HG02610 (cell line): ENCODE measurements around the gene BTN3A1.
"Not testable (repeated sequence)": the region's sequence is repeated elsewhere in the genome, so short reads cannot be mapped to it uniquely, and the experiment has no call there.

Source experiments
- ATAC-seq: cut with Tn5 transposase; IDR thresholded peaks from one replicate; pipeline ENCODE4 v1.9.1; 2021; ENCODE audit warnings: mild to moderate bottlenecking, moderate library complexity; ENCODE audit not compliant: unreplicated experiment

The BTN3A1 gene

DNA sequence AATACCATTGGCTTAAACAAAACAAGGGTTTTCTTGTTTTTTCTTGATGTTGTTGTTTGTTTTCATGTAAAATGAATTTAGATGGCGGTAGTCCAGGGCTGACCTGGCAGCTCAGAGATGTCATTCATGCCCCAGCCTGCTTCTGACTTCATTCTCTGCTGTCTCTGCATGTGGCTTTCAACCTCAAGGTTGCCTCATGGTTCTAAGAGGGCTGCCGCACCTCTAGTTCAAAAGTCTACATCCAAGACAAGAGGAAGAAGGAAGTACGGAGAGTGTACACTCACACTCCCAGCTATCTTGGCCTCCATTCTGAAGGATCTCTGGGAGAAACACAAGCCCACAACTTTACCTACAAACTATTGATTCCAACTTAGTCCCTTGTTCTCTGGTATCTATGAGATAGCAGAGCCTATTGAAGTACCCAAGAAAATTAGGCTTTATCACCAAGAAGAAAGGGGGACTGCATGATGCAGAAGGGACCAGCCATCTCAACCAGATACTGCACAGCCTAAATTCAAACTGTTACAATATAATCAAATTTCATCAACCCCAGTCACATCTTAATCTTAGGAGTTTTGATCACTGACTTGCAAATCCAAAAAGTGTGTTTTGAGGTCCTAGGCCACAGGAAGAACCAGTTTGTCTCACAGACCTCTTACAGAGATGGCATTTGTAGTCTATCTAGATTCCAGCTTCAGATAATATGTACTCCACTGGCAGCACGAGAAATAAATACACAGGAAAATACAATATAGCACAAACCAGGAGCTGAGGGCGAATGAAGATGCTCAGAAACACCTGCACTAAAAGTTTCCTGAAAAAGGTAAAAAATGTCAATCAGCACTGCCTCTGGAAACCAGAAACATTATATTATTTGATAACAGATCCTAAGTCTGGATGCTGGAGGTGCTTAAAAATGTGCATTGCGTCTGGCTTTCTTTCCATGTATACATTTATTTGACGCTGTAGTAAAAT is 37.4 kb downstream of the BTN3A1 start:
- no peak for ATAC-seq

DNA sequence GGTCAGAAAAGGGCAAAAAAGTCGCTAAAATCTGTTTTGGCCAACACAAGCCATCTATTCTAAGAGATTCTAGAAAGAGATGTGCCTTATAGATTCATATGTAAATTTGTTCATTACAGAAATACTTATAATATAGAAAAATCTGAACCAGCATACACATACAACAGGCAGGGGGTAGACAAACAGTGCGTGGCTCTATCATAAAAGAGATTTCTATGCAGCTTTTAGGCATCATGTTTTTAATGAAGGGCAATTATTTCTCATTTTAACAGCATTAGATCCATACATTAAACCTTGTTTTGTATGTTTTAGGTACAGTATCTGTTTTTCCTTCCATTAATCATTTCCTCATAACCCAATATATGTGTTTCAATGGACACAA is 38.9 kb downstream of the BTN3A1 start:
- no peak for ATAC-seq

DNA sequence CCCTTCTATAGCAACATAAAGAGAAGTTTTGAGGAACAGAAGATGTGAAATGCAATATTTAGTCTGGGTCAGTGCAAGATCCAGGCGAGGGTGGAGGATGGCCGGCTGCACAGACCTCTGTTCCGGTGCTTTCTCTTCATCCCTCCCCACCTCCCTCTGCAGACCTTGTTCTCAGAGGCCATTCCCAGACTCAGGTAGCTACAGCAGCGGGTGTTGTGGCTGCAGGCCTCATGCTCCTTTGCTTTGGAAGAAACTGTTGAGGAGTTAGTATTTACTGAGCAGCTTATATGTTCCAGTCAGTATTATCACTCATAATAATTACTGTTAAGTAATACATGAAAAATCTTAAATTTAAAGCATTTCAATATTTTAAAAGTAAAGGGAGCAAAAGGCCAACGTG is 39.9 kb downstream of the BTN3A1 start:
- ATAC-seq: no peak

DNA sequence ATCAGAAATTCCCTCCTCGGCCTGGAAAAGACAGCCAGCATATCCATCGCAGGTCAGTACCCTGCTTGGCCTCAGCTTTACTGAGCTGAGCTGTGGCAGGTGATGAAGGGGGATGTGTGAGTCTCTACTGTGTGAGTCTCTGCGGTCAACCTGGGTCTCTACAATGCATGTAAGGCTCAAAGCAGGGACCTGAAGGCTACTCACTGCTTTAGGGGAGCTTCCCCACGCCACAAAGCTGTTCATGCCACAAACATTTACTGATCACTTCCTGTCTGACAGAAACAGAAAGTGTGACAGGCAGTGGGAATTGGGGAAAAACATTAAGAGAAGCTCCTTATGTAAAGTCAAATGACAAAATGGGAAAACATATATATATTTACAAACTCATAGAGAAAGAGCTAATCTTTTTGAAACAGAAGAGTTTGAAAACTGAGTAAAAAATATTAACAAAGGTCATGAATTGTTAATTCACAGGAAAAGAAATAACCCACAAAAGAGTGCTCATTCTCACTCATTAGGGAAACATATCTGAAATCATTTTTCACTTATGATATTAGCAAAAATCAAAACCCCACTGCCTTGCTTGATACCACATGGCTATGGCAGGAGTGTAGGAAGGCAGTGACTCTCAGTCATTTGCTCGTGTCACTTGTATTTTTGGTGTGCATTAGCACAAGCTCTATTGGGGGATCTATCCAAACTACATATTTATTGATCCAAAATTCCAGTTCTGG is 44.0 kb downstream of the BTN3A1 start:
- peak; percentile 93 for ATAC-seq

DNA sequence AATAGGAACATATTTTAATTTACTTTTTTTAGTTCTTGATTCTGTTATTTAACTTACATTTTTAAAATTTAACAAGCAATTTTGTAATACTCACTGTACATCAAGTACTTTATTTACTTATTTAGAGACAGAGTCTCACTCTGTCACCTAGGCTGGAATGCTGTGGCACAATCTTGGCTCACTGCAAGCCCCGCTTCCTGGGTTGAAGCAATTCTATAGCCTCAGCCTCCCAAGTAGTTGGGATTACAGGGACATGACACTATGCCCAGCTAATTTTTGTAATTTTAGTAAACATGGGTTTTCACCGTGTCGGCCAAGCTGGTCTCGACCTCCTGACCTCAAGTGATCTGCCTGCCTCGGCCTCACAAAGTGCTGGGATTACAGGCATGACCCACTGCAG is 45.2 kb downstream of the BTN3A1 start:
- no peak for ATAC-seq

DNA sequence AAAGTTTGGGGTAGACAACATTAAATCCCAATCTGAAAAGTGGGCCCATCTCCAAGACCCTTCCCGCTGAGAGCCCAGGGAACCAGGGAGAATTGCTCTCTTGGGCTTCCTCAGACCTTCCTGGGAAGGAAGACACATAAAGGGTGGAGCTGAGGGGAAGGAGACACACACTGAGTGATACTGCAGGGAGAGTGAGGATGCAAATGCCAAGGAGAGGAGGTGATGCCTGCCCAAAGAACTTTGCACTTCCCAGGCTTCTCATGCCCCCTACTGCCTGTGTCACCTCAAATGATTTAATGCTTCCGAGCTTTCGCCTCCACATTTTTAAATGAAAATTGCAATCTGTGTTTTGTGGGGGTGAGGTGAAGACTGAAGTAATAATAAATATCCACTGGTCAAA is 48.2 kb downstream of the BTN3A1 start:
- no peak for ATAC-seq

DNA sequence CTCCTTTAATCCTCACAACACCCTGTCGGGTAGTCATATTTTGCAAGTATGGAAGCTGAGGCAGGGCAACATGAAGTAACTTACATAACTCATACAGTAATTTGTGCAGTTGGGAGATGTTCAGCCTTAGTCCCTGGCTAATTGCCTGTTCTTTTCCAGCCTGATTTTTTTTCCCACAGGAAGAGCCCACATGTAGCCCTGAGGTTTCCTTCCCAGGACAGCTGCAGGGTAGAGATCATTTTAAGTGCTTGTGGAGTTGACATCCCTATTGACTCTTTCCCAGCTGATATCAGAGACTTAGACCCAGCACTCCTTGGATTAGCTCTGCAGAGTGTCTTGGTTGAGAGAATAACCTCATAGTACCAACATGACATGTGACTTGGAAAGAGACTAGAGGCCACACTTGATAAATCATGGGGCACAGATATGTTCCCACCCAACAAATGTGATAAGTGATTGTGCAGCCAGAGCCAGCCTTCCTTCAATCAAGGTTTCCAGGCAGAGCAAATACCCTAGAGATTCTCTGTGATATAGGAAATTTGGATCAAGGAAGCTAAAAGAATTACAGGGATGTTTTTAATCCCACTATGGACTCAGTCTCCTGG is 50.7 kb downstream of the BTN3A1 start:
- no peak for ATAC-seq

DNA sequence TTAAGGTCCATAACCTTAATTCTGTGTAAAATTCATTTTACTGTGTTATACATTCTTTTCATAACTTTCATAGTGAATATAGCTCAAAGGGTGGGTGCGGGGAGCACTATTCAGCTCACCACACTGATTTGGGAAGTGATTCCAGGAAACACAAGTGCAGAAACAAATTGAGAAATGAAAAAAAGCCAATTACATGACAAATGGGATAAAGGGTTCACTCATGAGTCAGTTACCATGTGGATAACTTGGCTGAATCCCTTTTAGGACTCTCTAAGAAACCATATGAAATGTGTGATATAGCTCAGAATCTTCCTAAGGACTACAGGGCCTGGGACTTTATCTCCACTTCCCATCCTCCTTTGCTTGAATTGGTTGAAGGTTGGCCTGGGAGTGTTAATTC is 52.6 kb downstream of the BTN3A1 start:
- no peak for ATAC-seq

DNA sequence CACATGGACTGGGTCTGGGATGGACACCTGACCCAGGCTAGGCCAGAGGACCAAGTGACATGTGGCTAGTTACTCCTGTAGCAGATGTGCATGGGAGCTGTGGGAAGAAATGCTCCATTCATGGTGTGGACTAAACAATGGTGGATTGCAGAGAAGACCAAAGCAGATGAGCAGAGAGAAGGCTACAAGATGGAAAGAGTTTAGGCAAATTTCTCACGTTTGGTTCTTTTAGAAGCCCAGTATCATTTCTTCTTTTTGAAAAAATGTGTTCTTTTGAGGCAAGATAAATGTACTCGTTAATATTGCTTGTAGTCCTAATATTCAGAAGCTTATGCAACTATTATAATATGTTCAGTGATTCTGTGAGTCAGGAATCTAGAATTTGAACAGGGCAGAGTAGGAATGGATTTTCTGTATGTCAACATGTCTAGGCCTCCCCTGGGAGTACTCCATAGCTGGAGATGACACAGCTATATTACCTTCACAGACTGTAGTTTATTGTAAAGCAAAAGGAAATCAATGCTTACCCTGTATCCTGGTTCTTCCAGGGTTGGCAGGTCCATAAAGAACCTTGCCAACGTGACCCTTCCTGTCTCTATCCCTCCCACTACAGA is 53.4 kb downstream of the BTN3A1 start:
- no peak for ATAC-seq

DNA sequence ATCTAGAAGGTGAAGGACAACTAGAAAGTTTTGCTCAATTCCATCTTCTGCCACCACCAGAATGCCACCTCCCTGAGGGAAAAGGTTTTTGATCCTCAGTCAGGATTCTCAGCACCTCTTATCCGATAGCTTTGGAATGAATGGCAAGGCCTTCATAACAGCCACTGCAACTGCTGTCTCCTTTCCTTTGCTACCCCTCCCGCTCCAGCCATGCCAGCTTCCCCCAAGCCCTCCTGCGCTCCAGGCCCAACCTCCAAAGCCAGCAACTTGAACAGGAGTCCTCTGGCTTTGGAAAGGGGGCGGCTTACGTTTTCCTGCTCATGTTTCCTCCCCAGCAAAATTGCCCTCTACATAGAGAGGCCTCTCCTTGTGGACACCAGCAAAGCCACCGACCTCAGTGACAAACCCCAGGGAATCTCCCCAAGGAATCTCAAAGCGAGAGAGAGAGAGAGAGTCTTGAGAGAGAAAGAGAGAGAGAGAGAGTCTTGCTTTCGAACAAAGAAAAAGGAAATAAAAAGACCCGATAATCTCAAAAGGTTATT is 55.3 kb downstream of the BTN3A1 start:
- ATAC-seq: peak; percentile 7

DNA sequence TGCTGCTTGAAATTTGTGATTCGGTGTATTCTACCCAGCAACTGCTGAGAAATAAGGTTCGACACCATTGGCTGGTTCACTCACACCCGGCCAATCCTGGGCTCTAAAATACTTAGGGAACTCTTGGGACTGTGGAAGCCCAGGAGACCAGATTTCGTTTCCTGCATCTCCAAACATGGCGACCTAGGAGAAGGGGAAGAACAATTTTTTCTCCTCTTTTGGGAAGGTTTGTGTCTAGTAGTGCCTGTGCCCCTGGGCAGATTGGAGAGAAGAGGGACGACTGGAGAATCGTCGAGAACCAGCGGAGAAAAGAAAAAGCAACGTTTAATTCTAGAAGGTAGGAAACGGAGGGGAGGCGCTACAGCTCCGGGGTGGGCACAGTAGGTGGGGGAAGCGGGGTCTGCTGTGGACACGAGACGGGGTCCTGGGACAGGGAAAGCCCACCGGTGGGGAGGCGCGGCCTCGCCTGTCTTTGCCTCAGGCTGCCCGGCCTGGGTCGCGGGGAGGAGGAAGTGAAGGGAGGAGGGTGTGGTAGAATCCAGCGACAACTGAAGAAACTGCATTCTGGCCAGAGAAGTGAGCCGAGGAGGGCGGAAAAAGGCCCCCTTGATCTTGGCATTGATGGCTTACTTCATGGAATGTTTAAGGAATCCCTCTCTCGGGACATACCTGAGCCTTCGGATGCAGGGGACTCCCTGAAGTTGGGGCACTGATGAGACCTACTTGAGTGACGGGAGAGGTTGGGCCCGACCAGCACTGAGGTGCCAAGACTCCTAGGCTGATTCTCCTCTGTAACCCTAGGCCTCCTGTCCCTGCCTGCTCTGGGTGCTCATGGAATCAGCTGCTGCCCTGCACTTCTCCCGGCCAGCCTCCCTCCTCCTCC is 56.0 kb downstream of the BTN3A1 start, which contains the start of gene BTN2A1:
BTN2A1 (plus strand) TSS at position 150 of the 883 bp plus-strand sequence; CDS start at position 832, 682 bp downstream.
- peak; percentile 97 for ATAC-seq

DNA sequence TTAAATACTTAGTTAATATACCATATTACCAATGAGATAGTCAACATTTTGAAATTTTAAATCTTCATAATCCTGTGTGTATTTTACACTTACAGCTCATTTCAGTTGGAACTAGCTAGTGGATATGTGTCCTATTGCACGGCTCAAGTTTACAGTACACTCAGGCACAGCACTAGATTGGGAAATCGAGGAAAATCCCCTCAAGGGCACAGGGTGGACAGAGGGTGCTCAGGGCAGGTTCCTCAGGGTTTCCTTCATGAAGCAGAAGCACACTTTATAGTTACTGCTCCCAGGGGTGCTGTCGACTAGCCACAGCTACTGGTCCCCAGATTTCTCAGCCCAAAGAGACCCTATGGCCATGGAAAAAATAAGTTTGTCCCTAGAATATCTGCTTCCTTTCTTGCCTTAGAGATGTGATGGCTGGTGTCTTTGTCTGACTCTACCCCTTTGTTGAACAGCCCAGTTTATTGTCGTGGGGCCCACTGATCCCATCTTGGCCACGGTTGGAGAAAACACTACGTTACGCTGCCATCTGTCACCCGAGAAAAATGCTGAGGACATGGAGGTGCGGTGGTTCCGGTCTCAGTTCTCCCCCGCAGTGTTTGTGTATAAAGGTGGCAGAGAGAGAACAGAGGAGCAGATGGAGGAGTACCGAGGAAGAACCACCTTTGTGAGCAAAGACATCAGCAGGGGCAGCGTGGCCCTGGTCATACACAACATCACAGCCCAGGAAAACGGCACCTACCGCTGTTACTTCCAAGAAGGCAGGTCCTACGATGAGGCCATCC is 57.1 kb downstream of the BTN3A1 start:
- no peak for ATAC-seq

DNA sequence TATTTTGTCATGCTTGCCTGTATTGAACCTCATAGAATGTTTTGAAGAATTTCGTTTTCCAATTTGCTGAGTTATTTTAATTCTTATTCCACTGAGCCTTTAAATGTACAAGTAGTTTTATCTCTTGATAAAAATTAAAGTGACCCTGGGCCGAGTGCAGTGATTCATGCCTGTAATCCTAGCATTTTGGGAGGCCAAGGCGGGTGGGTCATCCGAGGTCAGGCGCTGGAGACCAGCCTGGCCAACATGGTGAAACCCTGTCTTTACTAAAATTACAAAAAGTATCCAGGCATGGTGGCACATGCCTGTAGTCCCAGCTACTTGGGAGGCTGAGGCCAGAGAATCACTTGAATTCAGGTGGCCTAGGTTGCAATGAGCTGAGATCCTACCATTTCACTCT is 59.3 kb downstream of the BTN3A1 start:
- ATAC-seq: not testable (repeated sequence)

DNA sequence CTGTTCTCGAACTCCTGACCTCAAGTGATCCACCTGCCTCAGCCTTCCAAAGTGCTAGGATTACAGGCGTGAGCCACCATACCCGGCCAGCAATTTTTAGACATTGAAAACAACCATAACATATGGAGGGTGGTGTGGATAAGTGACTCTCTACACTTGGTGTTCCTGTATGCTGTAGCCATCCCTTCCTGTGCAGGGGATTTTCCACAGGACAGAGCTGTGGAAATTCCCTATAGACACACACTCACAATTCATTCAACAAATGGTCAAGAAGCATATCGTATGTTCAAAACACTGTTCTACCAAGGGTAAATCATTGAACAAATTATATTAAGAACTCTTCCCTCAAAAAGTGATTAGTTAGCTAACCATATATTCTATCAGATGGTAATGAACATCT is 61.9 kb downstream of the BTN3A1 start:
- ATAC-seq: no peak

DNA sequence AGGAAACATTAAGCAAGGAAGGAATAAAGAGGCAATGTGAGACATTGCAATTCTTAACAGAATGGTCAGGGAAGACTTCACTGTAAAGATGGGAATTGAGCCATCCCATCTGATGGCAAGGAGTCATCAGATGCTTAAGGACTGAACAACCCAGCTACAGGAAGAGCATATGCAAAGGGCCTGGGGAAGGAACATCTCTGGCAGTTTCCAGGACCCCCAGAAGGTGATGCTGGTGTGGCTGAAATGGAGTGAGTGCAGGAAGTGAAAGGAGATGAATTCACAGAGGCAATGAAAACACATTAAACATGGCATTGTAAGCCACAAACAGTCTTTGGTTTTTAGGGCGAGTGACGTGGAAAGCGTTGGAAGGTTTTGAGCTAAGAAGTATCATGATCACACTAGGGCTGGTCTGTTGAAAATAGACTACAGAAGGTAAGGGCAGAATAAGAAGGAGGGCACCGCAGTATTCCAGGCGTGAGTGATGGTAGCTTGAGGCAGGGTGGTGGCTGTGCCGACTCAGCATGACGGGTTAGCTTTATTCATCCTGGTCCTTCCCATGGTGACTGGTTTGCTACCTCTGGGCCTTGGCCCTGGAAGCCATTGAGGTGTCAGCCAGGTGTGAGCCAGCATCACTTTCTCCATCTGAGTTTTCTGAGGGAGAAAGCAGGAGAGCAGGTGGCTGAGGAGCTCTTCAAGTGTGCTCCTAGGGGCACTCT is 62.5 kb downstream of the BTN3A1 start:
- ATAC-seq: no peak
